Esophagus squamous epithelium (tissue), 4 donors: ENCODE measurements around the gene PIP5K1B.

Experiments used
- POLR2A ChIP-seq, 4 donors: fragments of 450-650 bp; IDR thresholded peaks; one replicate each; pipeline ENCODE4 v1.6.1; 2017; ENCODE audit warnings: antibody characterized with exemption in 4 of 4, mild to moderate bottlenecking in 4 of 4, moderate library complexity in 3 of 4
- TF ChIP-seq, protein P1 (sequence below), 6 experiments: fragments of 450-650 bp in 4 of 6; fragments of 200-600 bp in 2 of 6; sonication (generic) in 2 of 6; IDR thresholded peaks; one replicate each; pipeline ENCODE4 v1.5.1; 2016 to 2019; ENCODE audit warnings: antibody characterized with exemption in 6 of 6, mild to moderate bottlenecking in 4 of 6, moderate library complexity in 4 of 6

DNA sequence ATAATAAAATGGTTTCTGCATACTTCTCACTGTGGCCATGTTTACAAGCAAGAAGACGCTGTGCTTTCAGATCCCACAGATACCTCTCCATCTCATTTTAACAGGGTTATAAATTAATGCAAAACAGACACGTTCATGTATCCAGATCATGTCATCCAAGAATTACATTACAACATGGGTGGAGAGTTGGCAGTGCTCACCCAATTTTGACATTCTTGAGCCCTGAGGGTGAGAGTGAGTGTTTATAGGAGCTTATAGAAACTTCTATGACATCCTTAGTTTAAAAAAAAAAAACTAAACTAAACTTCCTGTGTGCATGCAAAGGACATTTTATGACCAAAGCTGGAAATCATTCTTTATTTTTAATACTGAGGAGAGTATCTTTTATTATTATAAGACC, 299.8 kb downstream of the PIP5K1B start:
- TF ChIP-seq, protein P1, sequence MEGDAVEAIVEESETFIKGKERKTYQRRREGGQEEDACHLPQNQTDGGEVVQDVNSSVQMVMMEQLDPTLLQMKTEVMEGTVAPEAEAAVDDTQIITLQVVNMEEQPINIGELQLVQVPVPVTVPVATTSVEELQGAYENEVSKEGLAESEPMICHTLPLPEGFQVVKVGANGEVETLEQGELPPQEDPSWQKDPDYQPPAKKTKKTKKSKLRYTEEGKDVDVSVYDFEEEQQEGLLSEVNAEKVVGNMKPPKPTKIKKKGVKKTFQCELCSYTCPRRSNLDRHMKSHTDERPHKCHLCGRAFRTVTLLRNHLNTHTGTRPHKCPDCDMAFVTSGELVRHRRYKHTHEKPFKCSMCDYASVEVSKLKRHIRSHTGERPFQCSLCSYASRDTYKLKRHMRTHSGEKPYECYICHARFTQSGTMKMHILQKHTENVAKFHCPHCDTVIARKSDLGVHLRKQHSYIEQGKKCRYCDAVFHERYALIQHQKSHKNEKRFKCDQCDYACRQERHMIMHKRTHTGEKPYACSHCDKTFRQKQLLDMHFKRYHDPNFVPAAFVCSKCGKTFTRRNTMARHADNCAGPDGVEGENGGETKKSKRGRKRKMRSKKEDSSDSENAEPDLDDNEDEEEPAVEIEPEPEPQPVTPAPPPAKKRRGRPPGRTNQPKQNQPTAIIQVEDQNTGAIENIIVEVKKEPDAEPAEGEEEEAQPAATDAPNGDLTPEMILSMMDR (IDR thresholded peaks at IDR 0.05) = no peak
- no peak for TF ChIP-seq POLR2A (IDR thresholded peaks at IDR 0.05)
